ENCODE measurements around the gene HSD17B11.
"Not testable (repeated sequence)": the region's sequence is repeated elsewhere in the genome, so short reads cannot be mapped to it uniquely, and the experiment has no call there.

The HSD17B11 gene

GRCh38 chr4:87390891-87391575, at the start of gene HSD17B11:
Gene HSD17B11 (minus strand): TSS chr4:87391188. CDS start chr4:87391070, 118 bp downstream.
- peak; percentile 51 to 56 for DNase-seq (ENCODE audit: low read depth in 1 of 2, low spot score in 1 of 2)

- DNase-seq (ENCODE audit: low read depth in 1 of 2, low spot score in 1 of 2): no peak
These were observed 42.4 kb upstream of the HSD17B11 start for GRCh38 chr4:87433342-87433741.

DNA sequence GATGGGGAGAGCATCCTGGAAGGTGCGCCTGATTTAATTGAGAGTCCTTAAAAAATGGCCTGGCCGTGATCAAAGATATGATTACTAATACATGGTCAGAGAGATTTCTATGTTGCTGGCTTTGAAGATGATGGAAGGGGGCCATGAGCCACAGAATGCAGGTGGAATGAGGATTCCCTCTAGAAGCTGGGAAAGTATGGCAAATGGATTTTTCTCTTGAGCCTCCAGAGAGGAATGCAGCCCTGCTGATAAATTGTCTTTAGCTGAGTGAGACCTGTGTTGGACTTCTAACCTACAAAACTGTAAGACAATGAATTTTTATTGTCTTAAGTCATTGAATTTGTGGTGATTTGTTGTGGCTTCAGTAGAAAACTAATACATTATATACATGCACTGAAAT, 39.0 kb upstream of the HSD17B11 start:
- no peak for DNase-seq (ENCODE audit: low read depth in 1 of 2, low spot score in 1 of 2)

- DNase-seq (ENCODE audit: low read depth in 1 of 2, low spot score in 1 of 2): no peak
These were observed 38.0 kb upstream of the HSD17B11 start for GRCh38 chr4:87428979-87429378.

GRCh38 chr4:87427518-87427868, 36.5 kb upstream of the HSD17B11 start:
- DNase-seq (ENCODE audit: low read depth in 1 of 2, low spot score in 1 of 2): no peak

- no peak for DNase-seq (ENCODE audit: low read depth in 1 of 2, low spot score in 1 of 2)
These were observed 36.0 kb upstream of the HSD17B11 start for GRCh38 chr4:87426865-87427517.

GRCh38 chr4:87425711-87426110, 34.7 kb upstream of the HSD17B11 start:
- DNase-seq (ENCODE audit: low read depth in 1 of 2, low spot score in 1 of 2): no peak

DNA sequence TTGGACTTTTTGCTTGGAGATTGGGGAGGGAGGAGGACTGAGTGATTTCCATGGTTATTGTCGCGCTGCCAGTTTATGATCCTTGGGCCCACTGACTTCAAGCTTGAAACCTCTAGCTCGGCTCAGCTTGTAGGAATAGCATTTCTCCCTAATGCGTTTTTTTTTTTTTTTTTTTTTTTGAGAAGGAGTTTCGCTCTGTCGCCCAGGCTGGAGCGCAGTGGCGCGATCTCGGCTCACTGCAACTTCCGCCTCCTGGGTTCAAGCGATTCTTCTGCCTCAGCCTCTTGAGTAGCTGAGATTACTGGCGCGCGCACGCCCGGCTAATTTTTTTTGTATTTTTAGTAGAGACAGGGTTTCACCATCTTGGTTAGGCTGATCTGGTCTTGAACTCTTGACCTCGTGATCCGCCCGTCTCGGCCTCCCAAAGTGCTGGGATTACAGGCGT, 33.1 kb upstream of the HSD17B11 start:
- not testable (repeated sequence) for DNase-seq (ENCODE audit: low read depth in 1 of 2, low spot score in 1 of 2)

DNA sequence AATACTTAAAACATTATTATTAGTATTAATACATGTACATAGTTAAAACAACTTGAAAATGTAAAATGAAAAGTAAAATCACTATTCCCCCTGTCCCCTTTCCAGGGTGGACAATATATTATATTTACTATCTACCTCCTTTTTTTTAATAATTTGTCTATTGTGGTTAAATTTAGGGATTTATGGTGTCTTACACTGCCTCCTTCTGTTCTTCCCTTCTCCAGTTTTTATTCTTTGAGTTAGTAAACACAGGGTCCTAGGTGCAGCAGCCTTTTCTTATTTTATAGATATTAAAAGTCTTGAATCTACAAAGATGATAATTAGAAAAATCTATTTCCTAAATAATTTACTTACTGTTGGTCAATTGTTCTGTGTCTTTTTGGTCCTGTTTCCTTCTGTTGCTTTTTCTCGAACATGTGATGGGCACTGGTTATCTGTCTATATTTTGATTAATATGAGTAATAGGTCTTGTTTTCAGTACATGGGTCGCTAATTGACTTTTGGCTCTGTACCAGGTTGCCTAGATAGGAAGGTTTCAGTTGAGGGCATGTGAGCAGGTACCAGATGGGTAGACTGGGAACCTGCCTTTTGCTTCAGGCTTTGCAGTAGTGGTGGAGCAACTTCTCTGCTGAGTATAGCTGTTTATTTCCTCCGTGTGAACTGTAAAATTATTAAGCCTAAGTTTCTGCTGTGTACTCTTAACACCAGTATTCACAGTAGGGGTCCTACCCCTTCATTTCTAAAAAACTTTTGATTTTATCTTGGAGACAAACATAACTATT, 32.5 kb upstream of the HSD17B11 start:
- DNase-seq (ENCODE audit: low read depth in 1 of 2, low spot score in 1 of 2): no peak

- DNase-seq (ENCODE audit: low read depth in 1 of 2, low spot score in 1 of 2): peak; percentile 59 to 78
These were observed 31.4 kb upstream of the HSD17B11 start, which contains the start of gene NUDT9 for GRCh38 chr4:87422104-87423052. Gene NUDT9 (plus strand): TSS chr4:87422573. CDS start chr4:87422906, 333 bp downstream.

DNA sequence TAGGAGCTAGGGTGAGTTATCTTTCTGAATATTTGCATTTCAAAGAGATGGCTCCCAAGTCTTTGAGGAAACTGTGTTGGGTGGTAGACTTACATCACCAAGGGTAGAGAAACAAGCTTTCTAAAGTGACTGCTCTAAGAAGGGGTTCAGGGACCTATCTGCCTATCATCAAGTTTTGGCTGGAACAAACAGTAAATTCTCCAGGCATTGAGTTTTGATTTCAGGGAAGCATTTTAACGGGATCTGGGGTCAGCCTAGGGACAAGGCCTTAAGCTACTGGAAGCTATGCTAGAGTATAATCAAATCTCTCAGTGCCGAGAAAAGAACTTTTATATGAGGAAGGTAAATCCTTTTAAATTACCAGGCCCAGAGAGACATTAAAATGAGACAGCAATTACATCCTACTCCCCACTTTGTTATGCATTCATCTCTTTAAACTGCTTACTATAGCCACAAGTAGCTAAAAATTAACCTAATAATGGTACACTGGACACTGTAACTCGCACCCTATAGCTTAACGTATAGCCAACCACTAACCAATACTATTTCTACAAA, 29.4 kb upstream of the HSD17B11 start:
- no peak for DNase-seq (ENCODE audit: low read depth in 1 of 2, low spot score in 1 of 2)

DNA sequence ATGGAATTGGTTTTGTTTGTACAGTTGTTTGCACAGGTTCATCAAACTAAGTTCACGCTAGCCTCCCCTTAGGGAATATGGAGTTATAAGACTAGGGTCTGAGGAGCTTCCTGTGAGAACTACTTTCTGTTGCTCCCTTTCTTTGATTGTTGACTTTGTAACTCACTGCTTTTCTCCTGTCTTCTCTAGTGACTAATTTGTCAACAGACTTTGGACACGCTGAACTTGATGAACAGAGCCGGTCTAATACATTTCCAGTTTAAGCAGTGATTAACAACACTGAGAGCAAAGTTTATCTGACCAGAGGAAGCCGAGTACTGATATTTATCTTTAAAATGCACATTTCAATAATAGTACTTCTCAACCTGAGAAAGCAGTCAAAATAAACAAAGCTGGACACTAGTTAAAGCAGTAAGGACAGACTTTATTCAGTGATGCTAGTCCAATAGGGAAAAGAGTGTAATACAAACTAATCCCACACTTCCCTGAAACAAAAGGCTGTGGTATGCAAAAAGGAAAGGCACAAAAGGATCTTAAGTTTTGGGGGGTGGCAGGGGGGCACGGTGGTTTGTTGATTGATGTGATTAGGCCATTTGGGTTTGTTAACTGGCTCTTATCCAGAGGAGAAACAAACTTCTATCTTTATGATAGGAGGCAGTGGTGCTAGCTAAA, 28.7 kb upstream of the HSD17B11 start:
- DNase-seq (ENCODE audit: low read depth in 1 of 2, low spot score in 1 of 2): no peak

- not testable (repeated sequence) for DNase-seq (ENCODE audit: low read depth in 1 of 2, low spot score in 1 of 2)
These were observed 27.4 kb upstream of the HSD17B11 start for GRCh38 chr4:87418410-87418809.

- no peak for DNase-seq (ENCODE audit: low read depth in 1 of 2, low spot score in 1 of 2)
These were observed 26.0 kb upstream of the HSD17B11 start for GRCh38 chr4:87416965-87417364.

DNA sequence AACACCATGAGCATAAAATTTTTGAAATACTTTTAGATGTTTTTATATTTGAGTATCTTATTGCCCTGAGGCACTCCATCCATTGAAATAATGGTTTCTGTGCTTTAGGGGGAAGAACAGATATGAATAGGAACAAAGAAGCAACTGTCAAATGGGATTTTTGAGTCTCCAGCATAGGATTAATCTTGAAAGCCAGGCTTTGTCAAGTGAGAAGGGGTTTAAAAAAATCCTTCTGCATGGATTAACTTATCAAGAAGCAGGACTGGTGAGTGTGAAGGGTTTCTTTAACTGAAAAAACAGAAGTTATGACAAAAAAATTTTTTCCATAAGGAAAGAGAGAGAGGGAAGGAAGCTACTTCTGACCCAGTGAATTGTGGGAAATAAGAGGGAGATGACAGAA, 23.8 kb upstream of the HSD17B11 start:
- DNase-seq (ENCODE audit: low read depth in 1 of 2, low spot score in 1 of 2): no peak

DNA sequence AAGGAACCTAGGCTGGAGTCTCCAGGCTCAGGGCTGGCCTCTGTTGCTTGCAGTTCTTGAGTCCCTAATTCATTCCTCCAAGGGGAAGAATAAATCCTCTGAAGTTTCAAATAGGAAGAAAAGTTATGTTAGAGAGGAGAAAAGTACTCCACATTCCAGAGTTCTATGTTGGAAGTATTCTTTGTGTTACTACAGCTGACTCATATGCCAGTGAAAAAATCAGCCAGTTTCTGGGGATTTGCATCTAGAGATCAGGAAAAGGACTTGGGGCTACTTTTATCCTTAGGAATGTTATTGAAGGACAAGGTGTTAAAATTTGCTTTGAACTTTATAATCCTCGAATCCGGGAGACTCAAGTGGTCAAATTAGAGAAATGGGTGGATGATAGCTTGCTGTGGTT, 19.7 kb upstream of the HSD17B11 start:
- no peak for DNase-seq (ENCODE audit: low read depth in 1 of 2, low spot score in 1 of 2)

DNA sequence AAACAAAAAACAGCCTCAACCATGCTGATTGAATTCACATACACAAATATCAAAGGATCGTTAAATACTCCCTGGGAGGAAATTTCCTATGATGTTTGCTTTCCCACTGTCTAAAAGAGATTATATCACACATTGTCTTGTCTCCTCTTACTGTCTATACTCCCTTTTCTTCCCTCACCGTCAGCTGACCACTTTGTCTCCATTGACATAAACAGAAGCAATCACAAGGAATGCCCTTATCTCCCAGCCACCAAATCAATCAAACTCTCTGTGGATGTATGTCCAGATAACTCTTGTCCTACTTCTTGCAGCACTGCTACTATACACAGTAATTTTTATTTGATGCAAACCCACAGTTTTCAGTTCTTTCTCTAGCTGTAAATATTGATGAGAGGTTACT, 19.2 kb upstream of the HSD17B11 start:
- DNase-seq (ENCODE audit: low read depth in 1 of 2, low spot score in 1 of 2): no peak

- DNase-seq (ENCODE audit: low read depth in 1 of 2, low spot score in 1 of 2): no peak
These were observed 18.5 kb upstream of the HSD17B11 start for GRCh38 chr4:87409420-87409939.

- not testable (repeated sequence) for DNase-seq (ENCODE audit: low read depth in 1 of 2, low spot score in 1 of 2)
These were observed 15.9 kb upstream of the HSD17B11 start for GRCh38 chr4:87406902-87407301.

DNA sequence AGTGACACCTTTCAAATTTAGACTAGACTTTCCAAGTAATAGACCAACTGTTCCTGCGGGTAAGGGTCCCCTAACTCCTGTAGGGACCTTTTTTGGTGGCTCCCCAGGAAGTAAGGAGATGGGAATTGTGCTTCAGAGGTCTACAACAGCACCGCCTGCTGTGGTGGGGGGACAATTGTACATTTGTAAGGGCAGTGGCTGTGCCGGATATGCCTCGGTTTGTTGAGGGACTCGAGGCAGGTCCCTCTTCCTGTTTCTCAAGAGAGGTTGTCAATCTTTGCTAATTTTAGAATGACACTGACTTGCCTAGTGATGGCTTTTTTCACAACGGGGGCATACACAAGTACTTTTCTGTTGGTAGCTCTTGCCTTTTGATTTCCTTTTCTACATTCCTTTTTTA, 15.5 kb upstream of the HSD17B11 start:
- no peak for DNase-seq (ENCODE audit: low read depth in 1 of 2, low spot score in 1 of 2)
